Heart left ventricle (tissue), 16 donors: ENCODE results near the gene ASAP2. TPM values are rescaled to one million over a fixed set of nuclear protein-coding genes. Genes with fewer than 3 reads are reported as not detected.

ENCODE experiments used
- ATAC-seq, 4 donors: fragments of 200-7000 bp; cut with Tn5 transposase; one replicate each; pipeline ENCODE4 v1.9.1; 2020 to 2022; ENCODE audit warnings: moderate library complexity in 4 of 4, mild to moderate bottlenecking in 3 of 4, moderate number of reproducible peaks in 1 of 4
- DNase-seq, 5 donors: peaks; one replicate each; pipeline ENCODE4 v3.0.0-alpha.2; 2020
- H3K27ac ChIP-seq, 12 donors: fragments of 200-600 bp; sonication (generic) in 4 of 12; one replicate each; pipeline versions ENCODE4 v1.5.0 to v1.8.0; 2016 to 2022; ENCODE audit warnings: mild to moderate bottlenecking in 2 of 12
- H3K27me3 ChIP-seq, 9 donors: fragments of 200-600 bp; sonication (generic) in 2 of 9; one replicate each; pipeline versions ENCODE4 v1.5.1 to v1.8.0; 2016 to 2022; ENCODE audit warnings: mild to moderate bottlenecking in 3 of 9
- H3K36me3 ChIP-seq, 9 donors: fragments of 200-600 bp; sonication (generic) in 2 of 9; one replicate each; pipeline versions ENCODE4 v1.5.0 to v1.8.0; 2018 to 2022; ENCODE audit warnings: mild to moderate bottlenecking in 2 of 9
- H3K4me1 ChIP-seq, 12 donors: fragments of 200-600 bp; sonication (generic) in 4 of 12; one replicate each; pipeline versions ENCODE4 v1.5.0 to v1.8.0; 2016 to 2022; ENCODE audit warnings: mild to moderate bottlenecking in 3 of 12
- H3K4me3 ChIP-seq, 12 donors: fragments of 200-600 bp; sonication (generic) in 4 of 12; one replicate each; pipeline versions ENCODE4 v1.5.0 to v1.8.0; 2017 to 2022; ENCODE audit warnings: mild to moderate bottlenecking in 9 of 12, moderate library complexity in 4 of 12
- H3K9me3 ChIP-seq, 12 donors: fragments of 200-600 bp; sonication (generic) in 4 of 12; one replicate each; pipeline versions ENCODE4 v1.5.0 to v1.8.0; 2016 to 2022; ENCODE audit warnings: mild to moderate bottlenecking in 1 of 12
- CTCF ChIP-seq, 12 donors: fragments of 200-600 bp; sonication (generic) in 4 of 12; IDR thresholded peaks; one replicate each; pipeline versions ENCODE4 v1.5.0 to v1.8.0; 2018 to 2022; ENCODE audit warnings: antibody characterized with exemption in 12 of 12, mild to moderate bottlenecking in 5 of 12
- POLR2A ChIP-seq, 2 donors: fragments of 450-650 bp; IDR thresholded peaks; one replicate each; pipeline ENCODE4 v1.6.1; 2017; ENCODE audit warnings: antibody characterized with exemption in 2 of 2, mild to moderate bottlenecking in 2 of 2, moderate library complexity in 2 of 2
- WGBS, 4 donors: extraction: QIAGEN DNeasy Blood & Tissue Kit in 2 of 4; methylation state at CpG; one replicate each; pipeline versions ENCODE4 v1.1.5 to v1.1.7; 2013 to 2018; 5-methylcytosine and 5-hydroxymethylcytosine counted together
- intact Hi-C, 10 donors: fragments of 100-400 bp; cut with DNase I; formaldehyde crosslinking; loops; one replicate each; pipeline versions ENCODE4 v1.11.1 to v1.14.2; 2022
- polyA plus RNA-seq, 2 donors: library from polyadenylated mRNA; stranded (reverse); fragments of 200-250 nt; gene quantifications; one replicate each; pipeline ENCODE4 v1.2.3, GENCODE V29; 2013
- total RNA-seq, 9 donors: library from RNA; depleted of rRNA in 2 of 9; stranded (reverse); fragments of >200 nt in 2 of 9; fragmentation: NEBNext Ultra II Directional in 3 of 9; extraction: Animal tissue kit (Norgen Biotek cat#: 25700) in 3 of 9; gene quantifications; one replicate each; pipeline versions ENCODE4 v1.1.0 to v1.2.4, GENCODE V29; 2016 to 2023
- donor health status: ischemic (EF 13 %, LVEDD 7.1; RV severe dilation, severe dysfunction).
- donor health status: healthy with polysubstance abuse.
- donor health status: DM: no; HTN: yes; CAD: no.
- donor health status: DM: no; HTN: no; CAD: no.
- donor health status: ischemic (EF 25% LVEDD 6.9; RV normal size, moderate dysfunction).
- donor health status: ischemic (EF 25% LVEDD 5.7; RV mildly dilated, moderate dysfunction).
- donor health status: healthy.
- donor health status: DM: yes; HTN: yes; CAD: no.
- donor health status: ischemic (EF 35%, LVEDD 5.7; RV mildly dilated, moderate dysfunction).
- donor health status: nonischemic (EF 11% LVEDD 7.7; RV severe dilation, severe dysfunction).
- donor health status: DM: yes; HTN: yes; CAD: no.
- donor health status: PGD.
- donor health status: ischemic (EF 29% LVEDD 5.4; RV normal size, mild dysfunction).
- donor health status: nonischemic (EF 23%, LVEDD 6.1; RV moderate dilation, normal function).

The ASAP2 gene
- total and polyA plus RNA-seq, 11 donors = 6.7 to 17.0 (median 11.9) TPM

DNA sequence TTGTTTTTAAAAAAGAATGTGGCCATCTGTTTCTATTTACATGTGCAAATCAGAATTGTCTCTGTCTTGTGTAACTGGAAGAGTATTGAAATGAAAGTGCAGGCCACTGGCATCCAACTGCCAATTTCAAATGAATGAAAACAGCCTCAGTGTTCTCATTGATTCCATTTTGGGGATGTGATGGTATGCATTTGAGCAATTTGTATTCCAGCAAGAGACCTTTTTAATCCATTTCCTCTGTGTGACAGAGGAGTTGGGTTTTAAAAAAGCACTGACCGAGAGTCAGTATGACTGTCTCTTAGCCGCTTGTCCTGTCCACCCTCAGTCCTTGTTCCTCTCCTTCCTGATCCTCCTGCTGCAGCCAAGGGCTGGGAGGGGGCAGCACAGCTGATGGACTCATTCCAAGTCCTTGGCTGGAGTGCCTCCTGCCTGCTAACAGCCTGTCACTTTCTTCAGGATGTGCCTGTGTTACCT is 50.0 kb downstream of the ASAP2 start:
- WGBS, 4 donors = 34 to 45% (median 36%) methylated on average over 2 of the region's 2 CpGs

GRCh38 chr2:9258501-9258900 is 51.9 kb downstream of the ASAP2 start:
- Histone ChIP-seq H3K4me1 (peaks cover 26 to 86% (median 76%) of the 10 kb centered on the region in 12 donors), H3K4me3 (peak overlapping the region in 8 of 12 donors; percentile 6 to 41 (median 28)), H3K36me3 (no peaks in the 10 kb centered on the region), H3K9me3 (no peaks in the 10 kb centered on the region), H3K27ac (peak overlapping the region; percentile 14 to 94 (median 84)), H3K27me3 (no peaks in the 10 kb centered on the region)
- no peak for ATAC-seq
- intact Hi-C loops = loop anchor here in 3 of 10 donors (5.0 kb wide), 3 partner anchors 41 to 51 kb away; partner anchors contain the start of gene ASAP2 (in 1 of the 3)
- no peak for TF ChIP-seq POLR2A (IDR thresholded peaks at IDR 0.05)
- no peak for TF ChIP-seq CTCF (IDR thresholded peaks at IDR 0.05)
- WGBS, 4 donors = 38 to 64% (median 52%) methylated on average over 7 of the region's 7 CpGs
- peak in 1 of 5 donors; percentile 8 for DNase-seq

More for the DNA sequence above, 50.0 kb downstream of the ASAP2 start:
- peak overlapping the region in 3 of 12 donors; percentile 11 to 34 (median 13) for H3K4me3 ChIP-seq
- no peaks in the 10 kb centered on the region for H3K27me3 ChIP-seq
- peak in 2 of 4 donors; percentile 13 to 27 for ATAC-seq
- peaks cover 10 to 75% (median 65%) of the 10 kb centered on the region in 12 donors for H3K4me1 ChIP-seq
- TF ChIP-seq CTCF (IDR thresholded peaks at IDR 0.05) (no peak), POLR2A (IDR thresholded peaks at IDR 0.05) (no peak)
- H3K36me3 ChIP-seq = no peaks in the 10 kb centered on the region
- H3K9me3 ChIP-seq = no peaks in the 10 kb centered on the region
- peak overlapping the region in 8 of 12 donors; percentile 32 to 91 (median 74) for H3K27ac ChIP-seq
- peak in 1 of 5 donors; percentile 40 for DNase-seq
- intact Hi-C loops = loop anchor here in 3 of 10 donors (5.0 kb wide), 3 partner anchors 39 to 49 kb away; partner anchors contain the start of gene ASAP2 (in 1 of the 3)

DNA sequence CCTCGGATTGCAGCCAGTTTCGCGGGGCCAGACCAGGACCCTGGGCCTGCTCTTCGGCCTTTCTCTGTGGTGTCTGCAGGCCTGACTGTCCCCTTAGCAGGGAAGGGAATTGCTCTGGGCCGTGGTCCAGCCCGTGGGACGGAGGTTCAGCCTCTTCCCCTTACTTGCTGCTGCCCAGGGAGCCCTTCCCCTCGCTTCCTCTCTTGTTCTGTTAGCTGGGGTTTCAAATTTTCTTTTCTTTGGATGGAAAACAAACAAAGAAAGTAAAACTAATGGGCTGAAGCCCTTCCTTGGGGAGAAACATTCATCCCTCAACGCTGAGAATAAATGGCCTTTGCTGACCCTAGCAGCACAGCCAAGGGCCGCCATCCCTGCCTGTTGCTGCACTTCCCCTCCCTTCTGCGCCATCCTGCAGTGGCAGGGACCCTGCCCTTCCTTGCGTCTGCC is 52.4 kb downstream of the ASAP2 start:
- ATAC-seq = peak; percentile 49 to 69 (median 62)
- Histone ChIP-seq H3K36me3 (no peaks in the 10 kb centered on the region), H3K27ac (peak overlapping the region; percentile 14 to 94 (median 84)), H3K4me1 (peaks cover 29 to 91% (median 81%) of the 10 kb centered on the region in 12 donors), H3K9me3 (no peaks in the 10 kb centered on the region), H3K4me3 (peak overlapping the region in 8 of 12 donors; percentile 6 to 41 (median 28)), H3K27me3 (no peaks in the 10 kb centered on the region)
- intact Hi-C loops = loop anchor here in 3 of 10 donors (5.0 kb wide), 3 partner anchors 42 to 52 kb away; partner anchors contain the start of gene ASAP2 (in 1 of the 3)
- 28 to 35% (median 31%) methylated on average over 12 of the region's 12 CpGs for WGBS, 4 donors
- no peak for TF ChIP-seq POLR2A (IDR thresholded peaks at IDR 0.05)
- TF ChIP-seq CTCF (IDR thresholded peaks at IDR 0.05) = no peak
- DNase-seq = peak; percentile 78 to 85 (median 82)

- ATAC-seq (peak in 3 of 4 donors; percentile 8 to 19 (median 17)), DNase-seq (peak in 1 of 5 donors; percentile 30)
- Histone ChIP-seq H3K4me1 (peaks cover 33 to 100% (median 91%) of the 10 kb centered on the region in 12 donors), H3K27me3 (no peaks in the 10 kb centered on the region), H3K9me3 (no peaks in the 10 kb centered on the region), H3K36me3 (no peaks in the 10 kb centered on the region), H3K4me3 (no peak overlapping the region), H3K27ac (peak overlapping the region; percentile 53 to 94 (median 84))
- intact Hi-C loops = loop anchor here in 7 of 10 donors (5.0 to 10.0 kb wide), 7 partner anchors 33 to 72 kb away; partner anchors contain the start of gene ASAP2 (in 5 of the 7)
- TF ChIP-seq POLR2A (IDR thresholded peaks at IDR 0.05) (no peak), CTCF (IDR thresholded peaks at IDR 0.05) (no peak)
- WGBS, 4 donors = 48 to 60% (median 51%) methylated on average over 6 of the region's 6 CpGs
These were observed 53.9 kb downstream of the ASAP2 start for GRCh38 chr2:9260464-9260918.
